NCI-H345 (cell line): ENCODE measurements around the gene CYB5R4.

Experiments used
- DNase-seq: peaks from one replicate; lab custom pipeline; 2025; lab: John Stamatoyannopoulos, UW

CYB5R4 gene, protein sequence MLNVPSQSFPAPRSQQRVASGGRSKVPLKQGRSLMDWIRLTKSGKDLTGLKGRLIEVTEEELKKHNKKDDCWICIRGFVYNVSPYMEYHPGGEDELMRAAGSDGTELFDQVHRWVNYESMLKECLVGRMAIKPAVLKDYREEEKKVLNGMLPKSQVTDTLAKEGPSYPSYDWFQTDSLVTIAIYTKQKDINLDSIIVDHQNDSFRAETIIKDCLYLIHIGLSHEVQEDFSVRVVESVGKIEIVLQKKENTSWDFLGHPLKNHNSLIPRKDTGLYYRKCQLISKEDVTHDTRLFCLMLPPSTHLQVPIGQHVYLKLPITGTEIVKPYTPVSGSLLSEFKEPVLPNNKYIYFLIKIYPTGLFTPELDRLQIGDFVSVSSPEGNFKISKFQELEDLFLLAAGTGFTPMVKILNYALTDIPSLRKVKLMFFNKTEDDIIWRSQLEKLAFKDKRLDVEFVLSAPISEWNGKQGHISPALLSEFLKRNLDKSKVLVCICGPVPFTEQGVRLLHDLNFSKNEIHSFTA

DNA sequence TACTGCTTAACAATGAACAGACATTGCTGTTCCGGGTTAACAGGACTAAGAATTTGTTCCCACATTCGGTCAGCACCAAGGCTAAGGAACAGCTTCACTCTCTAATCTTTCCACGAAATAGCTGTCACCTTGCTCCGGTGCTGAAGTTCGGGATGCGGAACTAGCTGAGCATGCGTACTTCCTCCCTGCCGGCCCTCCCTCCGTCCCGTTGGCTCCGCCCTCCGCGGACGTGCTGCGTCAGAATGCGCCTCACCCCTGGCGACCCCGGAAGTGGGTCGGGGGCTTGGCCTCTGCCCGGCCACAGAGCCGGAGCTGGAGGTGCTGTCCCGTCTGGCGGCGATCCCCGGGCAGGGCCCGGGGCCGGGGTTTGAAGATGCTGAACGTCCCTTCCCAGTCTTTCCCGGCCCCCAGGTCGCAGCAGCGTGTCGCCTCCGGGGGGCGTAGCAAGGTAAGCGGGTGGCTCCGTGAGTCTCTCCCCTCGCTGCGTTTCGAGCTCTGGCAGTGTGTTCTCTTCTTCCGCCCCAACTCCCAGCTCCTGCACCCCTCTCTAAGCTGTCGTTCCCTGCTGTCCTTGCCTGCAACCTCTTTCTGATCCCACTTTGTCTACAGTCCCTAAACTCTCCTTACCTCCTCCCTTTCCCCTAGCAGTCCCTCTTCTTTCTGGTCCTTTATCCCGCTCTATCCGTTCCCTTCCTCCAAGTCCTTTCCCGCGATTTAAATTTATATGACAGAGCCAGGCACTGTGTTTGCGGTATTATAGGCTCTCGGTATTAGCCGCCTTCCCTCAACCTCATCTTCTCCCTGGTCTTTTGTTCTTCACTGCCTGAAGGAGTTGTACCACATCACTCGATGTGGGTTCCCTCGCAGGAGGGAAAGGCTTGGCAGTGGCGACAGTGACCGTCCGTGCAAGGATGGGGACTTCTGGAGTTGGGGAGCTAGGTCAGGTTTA, at the start of gene CYB5R4:
CYB5R4 (plus strand) TSS at position 280 of the 949 bp plus-strand sequence; CDS start at position 374, 94 bp downstream.
- DNase-seq = peak; percentile 94

DNA sequence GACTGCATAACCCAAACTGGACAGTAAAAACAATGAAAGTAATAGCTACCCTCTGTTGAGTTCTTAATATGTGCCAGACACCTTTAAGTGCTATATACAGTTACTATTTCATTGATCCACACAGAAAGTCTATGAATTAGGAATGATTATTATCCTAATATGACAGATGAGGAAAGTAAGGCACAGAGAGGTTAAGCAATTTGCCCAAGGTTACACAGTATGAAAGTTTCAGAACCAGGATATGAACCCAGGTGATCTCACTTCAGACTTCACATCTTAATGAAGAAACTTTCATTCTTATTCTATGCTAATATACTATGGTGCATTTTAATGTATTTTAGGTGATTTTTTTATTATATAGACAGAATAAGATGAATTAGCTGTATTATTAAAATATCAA, 46.9 kb upstream of the CYB5R4 start:
- no peak for DNase-seq

DNA sequence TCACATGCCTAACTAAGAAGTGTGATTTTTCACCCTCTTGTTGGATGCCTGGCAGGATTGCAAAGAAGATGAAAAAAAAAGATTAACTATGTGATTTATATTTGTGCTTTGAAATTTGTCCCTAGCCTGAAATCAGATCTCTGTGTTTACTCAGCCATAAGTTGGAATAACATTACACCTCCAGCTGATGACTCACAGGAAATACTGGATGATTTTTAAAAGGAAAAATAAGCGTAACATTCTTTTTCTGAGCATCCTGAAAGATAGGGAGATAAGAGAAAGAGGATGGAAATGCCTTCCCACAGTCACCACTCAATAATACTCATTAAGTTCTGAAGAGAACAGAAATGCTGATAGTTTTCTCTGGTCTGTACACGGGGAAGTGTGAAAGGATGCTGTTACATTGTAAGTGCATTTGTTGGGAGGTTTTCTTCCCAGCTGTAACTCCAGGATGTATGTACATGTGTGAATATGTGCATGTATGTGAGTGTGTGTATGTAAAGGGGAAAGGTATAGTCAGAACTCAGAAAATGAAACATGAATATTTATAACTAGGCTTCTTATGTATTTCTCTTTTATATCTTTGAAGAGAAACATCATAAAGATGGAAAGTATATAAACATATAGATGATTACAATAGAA, 43.7 kb upstream of the CYB5R4 start:
- no peak for DNase-seq

DNA sequence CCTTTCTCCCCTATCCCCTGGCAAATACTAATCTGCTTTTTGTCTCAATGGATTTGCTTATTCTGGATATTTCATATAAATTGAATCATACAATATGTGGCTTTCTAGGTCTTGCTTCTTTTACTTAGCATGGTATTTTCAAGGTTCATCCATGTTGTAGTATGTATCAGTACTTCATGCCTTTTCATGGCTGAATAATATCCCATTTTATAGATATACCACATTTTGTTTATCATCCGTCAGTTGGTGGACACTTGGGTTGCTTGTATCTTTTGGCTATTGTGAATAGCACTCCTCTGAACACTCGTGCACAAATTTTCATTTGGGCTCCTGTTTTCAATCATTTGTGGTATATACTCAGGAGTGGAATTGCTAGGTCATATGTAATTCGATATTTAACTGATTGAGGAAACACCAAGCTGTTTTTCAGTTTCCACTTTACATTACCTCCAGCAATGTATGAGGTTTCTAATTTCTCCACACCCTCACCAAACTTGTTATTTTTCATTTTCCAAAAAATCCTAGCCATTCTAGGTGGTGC, 36.8 kb upstream of the CYB5R4 start:
- no peak for DNase-seq

DNA sequence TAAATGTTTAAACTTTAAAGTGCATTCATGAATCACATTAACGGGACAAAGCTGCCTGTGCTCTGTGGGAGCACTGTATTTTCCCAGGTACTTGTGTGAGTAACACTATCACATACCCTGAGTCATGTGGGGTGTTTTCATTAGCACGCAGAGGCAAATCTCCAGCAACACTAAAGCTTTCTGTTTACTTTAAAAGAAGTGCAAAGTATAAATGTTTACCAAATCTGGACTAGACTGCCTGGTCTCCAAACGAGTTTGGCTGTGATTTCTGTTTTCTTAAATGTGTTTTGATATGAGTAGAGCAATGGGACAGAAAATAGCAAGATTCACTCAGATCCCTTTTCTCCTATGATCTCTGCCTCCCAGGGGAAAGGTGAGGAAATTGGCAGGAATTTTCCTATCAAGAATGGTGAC, 35.1 kb upstream of the CYB5R4 start:
- no peak for DNase-seq

DNA sequence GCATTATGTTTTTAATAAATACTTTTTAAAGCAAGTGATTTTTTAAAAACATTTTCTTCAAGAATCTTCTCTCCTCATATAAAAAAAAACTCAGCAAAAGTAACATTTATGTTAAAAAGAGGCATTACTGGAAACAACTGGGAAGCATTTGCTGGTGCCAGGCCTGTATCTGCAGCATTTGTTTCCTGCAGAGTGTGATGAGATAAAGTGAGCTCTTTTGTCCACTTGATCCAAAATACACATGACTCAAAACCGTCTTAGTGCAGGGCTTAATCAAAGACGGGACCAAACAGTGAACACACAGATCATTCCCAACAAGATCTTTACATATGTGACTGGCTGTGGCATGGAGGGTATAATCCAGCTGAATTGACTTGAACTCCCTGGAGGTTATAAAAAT, 34.7 kb upstream of the CYB5R4 start:
- DNase-seq = no peak

DNA sequence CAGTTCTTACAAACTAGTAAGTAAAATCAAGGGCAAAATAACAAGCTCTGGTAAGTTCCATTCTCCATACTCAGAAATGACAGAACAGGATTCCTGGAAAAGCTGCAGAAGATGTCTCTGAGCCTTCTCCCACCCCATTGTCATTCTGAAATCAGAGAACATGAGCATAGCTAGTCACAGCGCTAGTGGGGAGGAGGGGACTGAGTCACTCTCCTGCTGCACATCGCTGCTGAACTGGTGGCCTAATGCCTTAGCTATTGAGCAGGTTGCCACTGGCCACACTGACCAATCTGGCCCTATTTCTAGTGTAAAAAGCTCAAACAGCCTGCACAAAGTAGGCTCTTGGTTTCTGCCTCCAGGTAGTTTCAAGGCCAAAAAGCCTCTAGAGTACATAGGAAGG, 32.4 kb upstream of the CYB5R4 start:
- DNase-seq = no peak

DNA sequence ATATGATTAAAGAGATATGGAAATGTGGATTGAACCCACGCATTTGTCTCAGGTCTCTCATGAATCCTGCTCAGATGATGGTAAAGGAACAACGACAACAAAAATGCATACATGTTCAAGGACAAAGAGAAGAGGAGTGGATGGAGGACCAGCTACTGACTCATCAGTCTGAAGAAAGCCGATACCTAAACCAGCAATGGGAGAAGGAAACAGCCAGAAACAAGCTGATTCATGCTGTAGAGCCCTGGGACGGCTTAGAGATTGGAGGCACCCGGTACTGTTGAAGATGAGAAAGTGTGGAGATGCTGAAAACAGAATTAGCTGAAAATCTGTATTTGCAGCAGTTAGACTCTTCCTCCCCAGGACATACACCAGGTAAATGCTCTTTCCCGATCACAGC, 20.8 kb upstream of the CYB5R4 start:
- no peak for DNase-seq

DNA sequence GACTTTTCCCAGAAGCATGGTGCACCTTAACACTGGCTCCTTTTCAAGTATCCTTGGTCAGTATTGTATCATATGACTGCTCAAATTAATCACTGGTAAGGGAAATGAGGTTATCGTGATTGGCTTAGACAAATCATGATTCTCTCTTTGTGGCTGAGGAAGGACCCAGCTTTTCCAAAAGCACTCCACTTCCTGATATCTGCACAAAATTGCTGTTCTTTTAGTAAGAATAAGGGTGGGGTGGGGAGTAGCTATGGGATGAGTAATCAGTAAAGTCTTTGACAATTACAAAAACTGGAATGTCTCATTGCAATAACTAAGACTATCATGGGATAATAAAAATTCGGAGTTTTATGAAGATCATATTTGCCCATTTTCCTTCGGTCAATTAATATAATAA, 15.3 kb upstream of the CYB5R4 start:
- DNase-seq = no peak

DNA sequence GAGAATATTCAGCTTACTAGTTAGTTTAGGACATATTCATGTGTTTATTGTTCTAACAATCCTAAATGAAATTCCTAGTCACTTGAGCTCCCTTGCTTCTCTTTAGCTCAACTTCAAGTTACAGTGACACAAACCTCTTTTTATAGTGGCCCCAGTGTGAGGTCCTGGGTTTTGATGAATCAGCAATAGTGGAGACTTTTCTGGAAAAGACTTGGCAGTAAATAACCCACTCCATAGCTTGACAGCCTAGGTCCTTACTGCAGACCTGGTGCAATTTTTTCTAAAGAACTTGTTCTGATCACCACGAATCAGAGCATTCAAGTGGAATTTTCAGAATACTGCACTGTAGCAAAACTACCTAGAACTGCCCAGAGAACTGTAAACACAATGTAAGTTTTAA, 13.2 kb upstream of the CYB5R4 start:
- no peak for DNase-seq

DNA sequence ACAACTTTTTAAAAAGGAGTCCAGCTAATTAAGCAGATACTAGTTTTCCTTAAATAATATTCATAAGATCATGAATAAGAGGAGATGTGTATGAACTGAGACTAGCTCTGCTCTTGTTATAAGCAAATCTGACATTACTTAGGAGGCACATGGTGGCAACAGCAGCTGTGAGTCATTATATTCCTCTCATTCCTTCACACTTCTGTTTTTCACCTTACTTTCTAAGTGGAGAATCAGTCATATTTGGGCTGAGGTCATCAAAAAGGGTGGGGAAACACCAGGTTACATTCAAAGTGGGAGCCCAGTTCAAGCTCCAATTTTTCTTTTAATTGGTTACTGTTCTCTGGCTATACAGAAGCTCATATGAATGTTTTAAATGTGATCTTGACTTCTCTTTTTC, 12.3 kb upstream of the CYB5R4 start:
- no peak for DNase-seq

DNA sequence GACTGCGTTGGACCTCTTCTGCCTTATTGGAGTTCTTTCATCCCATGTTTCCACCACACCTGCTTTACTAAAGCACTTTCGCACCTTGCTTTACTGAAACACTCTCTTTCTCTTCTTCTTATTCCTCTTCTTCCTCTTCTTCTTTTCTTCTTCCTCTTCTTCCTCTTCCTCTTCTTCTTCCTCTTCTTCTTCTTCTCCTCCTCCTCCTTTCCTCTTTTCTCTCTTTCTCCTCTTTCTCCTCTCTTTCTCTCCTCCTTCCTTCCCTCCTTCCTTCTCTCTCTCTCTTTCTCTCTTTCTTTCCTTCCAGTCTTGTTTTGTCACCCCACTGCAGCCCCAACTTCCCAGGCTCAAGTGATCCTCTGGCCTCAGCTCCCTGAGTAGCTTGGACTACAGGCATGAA, 10.4 kb upstream of the CYB5R4 start:
- no peak for DNase-seq

DNA sequence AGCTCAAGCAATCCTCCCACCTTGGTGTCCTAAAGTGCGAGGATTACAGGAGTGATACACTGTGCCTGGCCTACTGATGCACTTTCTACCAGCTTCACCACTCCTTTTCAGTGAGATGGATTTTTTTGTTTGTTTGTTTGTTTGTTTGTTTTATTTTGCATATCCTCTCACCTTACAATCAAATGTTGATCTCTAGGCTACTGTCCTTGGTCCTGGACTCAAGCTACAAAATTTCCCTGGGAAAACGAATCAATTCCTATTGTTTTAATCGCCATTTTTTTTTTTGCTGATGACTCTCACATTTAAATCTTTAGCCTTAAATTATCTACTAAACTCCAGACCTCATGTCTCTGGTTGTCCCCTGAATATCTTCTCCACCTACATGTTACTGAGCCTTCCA, 9.9 kb upstream of the CYB5R4 start:
- DNase-seq = no peak

DNA sequence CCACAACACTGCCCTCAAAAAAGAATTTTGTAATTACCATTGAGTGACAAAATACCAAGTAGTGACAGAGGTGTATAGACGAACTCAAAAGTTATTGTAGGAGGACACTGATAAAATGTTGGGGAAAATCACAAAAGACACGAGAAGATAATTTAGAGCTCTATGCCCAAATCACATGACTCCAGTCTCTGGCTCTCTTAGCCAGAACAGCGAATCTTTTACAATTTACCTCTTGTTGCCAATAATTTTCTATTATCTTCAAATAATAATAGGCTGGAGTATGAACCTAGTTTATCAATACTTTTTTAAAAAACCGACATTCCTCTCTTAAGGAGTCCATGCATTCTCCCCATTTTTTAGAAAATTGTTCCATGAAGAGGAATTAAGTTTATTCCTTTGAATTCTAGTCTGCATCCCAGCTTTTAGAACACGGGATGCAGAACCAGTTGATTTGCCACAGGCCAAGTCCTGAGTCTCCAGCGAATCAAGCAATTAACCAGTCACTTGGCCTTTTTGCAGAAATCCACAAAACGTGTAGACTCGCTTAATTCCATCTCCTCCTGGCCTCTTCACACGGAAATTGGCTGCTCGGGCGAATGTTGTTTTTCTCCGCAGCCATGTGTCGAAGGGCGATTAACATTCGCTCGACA, 6.8 kb upstream of the CYB5R4 start:
- DNase-seq = no peak

DNA sequence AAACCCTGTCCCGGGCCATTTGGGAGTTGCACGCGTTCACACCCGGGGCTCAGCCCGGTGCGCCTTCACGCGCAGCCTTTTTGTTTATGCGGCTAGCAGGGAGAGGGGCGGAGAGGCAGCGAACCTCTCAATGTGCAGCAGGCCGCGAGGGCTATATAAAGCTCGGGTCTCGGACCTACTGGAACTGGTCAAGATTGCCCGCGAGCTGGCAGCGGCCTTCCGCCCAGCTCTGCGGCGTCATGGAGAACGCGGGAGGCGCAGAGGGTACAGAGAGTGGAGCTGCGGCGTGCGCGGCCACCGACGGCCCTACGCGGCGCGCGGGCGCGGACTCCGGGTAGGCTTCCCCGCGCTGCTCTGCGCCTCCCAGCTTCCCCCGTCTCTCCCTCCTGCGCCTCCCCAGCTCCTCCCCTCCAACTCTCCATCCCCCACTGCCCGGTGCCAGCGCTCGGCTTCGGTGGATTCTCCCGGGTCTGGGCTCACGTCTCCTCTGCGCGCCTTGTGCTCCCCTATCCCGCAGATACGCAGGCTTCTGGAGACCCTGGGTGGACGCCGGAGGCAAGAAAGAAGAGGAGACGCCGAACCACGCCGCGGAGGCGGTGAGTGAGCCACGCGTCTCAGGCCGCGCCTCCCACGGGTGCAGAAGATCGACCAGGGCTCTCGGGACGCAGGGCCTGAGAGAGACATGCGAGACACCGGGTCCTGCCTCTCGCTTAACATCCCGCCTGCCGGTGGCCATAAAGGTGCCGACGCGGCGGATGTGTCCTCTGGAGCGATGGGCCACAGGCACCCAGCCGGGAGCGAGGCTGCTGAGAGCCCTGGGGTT, 6.1 kb upstream of the CYB5R4 start, which contains the start of gene RIPPLY2:
RIPPLY2 (plus strand) TSS at position 183 of the 823 bp plus-strand sequence; CDS start at position 240, 57 bp downstream.
- peak; percentile 77 for DNase-seq

DNA sequence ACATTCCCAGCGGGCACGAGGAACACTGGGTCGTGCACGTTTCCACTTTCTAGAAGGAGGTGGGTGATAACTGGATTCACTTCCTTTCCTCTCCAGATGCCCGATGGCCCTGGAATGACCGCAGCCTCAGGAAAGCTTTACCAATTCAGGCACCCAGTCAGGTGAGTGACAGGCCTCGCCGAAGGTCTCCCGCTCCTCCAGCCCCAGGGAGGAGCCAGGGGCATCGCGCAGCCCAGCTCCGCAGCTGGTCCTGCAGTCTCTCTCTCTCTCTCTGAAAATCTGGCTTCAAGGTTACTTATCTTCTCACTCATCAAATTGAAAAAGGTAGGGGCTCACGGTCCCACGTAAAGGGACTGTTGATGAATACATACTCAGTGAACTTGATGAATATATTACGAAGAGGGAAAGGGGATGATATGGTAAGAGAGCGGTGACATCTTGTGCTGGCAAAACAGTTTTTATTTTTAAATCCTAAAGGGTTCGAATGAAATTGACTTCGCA, 5.4 kb upstream of the CYB5R4 start:
- peak; percentile 66 for DNase-seq

DNA sequence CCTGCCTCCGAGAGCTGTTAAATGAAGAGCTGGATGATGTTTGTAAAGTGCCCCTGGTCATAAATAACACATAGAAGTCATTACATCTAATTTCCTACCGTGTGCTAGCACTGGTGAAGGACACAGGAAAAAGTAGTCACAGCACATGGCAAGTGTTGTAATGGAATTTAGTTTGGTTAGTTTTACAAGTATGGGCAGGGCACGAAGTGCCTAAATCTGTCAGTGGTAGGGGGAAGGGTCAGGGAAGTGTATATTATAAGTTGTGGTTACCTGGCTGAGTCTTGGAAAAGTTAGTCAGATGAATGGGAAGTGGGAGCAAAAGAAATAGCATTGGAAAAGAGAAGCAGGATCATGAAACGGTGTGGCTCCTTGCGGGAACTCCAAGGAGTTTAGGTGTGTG, 4.7 kb upstream of the CYB5R4 start:
- no peak for DNase-seq

DNA sequence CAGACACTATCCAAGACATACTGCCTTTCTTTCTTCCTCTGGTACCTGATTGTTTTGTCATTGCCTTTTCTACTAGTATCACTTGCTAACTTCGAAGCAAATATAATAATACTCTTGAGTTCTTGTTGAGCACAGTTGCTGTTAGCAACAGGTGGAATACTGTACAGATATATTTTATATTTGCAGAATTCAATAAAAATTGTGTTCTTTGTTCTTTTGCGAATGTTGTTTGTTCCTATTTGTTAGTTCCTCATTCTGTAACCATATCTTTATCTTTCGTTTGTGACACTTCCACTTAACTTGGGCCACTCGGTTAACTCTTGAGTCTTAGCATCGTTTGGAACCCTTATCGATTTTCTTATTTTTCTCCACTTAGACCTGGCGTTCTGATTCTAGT, 868 bp downstream of the CYB5R4 start:
- no peak for DNase-seq

DNA sequence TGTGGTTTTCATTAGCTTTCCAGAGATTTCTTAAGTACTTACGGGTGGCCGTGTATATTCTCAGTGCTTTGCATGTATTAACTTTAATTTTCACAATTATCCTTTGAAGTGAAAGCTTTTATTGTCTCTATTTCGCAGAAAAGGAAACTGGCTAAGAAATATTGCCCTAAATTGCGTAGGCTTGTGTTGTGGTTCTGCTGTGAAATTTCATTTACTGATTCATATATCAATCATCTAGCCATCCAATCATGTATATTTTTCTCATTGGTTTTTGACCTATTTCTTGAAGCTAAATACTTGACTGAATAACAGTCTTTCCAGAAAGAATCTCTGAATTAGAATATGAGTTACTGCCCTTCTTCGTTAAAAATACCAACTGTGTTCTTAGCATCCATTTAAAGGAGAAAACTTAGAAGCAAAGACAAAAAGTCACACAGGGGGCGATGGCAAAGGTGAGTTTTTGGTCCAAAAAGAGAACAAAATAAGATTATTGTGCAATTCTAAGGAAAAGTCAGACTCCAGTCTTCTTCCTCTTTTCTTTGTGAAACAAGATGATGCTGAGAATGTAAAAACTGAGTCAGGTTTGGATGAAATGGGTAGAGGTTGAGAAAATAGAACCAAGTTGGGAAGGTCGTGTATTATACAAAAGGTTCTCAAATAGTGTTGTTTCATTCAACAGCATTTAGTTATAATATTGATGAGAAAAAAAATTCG, 1.4 kb downstream of the CYB5R4 start:
- DNase-seq = no peak
